NK-92 (cell line): Measurements from ENCODE around the gene ZNF366.
"Not testable (repeated sequence)": the region's sequence is repeated elsewhere in the genome, so short reads cannot be mapped to it uniquely, and the experiment has no call there.

Experiments used
- DNase-seq: peaks from one replicate; lab custom pipeline; 2025; ENCODE audit not compliant: unreplicated experiment; lab: John Stamatoyannopoulos, UW

ZNF366 gene

DNA sequence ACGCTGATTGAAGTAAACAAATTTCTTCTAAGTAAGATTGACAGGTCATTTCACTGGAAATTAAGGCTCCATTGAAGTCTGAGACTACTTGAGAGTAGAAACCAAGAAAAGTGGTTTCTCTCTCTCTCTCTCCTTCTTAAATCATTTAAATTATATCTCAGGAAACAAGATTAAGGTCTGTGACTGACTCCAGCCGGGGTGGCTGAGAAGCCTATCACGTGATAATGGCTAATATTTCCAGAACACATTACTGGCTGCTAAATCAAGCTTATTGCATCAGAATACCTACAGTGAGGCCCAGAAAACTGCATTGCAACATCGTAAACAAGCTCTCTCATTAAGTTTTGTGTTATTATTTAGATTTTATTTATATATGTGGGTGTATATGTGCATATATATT is 98.6 kb downstream of the ZNF366 start:
- DNase-seq = no peak

- no peak for DNase-seq
Measured at GRCh38 chr5:72408127-72408526, 99.1 kb downstream of the ZNF366 start.

GRCh38 chr5:72407541-72407940 is 99.7 kb downstream of the ZNF366 start:
- no peak for DNase-seq

GRCh38 chr5:72407078-72407477 is 100.1 kb downstream of the ZNF366 start:
- no peak for DNase-seq

DNA sequence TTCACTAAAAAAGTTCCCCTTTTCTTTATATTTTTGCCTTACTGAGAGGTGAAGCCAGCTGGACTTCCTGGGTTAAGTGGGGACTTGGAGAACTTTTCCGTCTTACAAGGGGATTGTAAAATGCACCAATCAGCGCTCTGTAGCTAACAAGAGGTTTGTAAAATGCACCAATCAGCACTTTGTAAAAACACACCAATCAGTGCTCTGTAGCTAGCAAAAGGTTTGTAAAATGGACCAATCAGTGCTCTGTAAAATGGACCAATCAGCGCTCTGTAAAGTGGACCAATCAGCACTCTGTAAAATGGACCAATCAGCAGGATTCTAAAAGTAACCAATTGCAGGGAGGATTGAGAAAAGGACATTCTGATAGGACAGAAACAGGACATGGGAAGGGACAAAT is 102.4 kb downstream of the ZNF366 start:
- not testable (repeated sequence) for DNase-seq

GRCh38 chr5:72402959-72403628 is 104.1 kb downstream of the ZNF366 start:
- DNase-seq = no peak

DNA sequence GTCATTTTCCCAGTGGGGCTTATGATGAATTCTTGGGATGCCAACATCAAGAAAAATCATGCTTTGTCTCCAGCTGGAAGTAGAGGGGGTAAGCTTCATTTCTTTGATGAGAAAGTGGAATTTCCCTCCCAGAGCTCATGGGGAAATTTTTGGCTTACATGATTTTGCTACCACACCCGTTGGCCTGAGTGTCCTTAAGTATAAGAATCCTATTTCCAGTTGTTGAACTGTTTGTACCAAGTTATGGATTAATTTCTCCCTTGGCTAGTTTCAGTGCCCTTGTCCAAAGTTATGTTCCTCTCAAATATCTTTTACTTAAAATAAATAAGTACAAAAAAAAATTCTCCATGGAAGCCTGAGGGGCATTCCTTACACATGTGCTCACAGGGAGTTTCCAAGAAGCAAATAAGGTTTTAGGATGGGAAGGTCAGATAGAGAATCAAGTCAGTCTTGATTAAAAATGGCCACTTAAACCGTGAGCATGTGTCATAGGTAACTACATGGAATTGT is 104.8 kb downstream of the ZNF366 start:
- no peak for DNase-seq

GRCh38 chr5:72400950-72401349 is 106.3 kb downstream of the ZNF366 start:
- no peak for DNase-seq

- no peak for DNase-seq
Measured at GRCh38 chr5:72397836-72398235, 109.4 kb downstream of the ZNF366 start.

DNA sequence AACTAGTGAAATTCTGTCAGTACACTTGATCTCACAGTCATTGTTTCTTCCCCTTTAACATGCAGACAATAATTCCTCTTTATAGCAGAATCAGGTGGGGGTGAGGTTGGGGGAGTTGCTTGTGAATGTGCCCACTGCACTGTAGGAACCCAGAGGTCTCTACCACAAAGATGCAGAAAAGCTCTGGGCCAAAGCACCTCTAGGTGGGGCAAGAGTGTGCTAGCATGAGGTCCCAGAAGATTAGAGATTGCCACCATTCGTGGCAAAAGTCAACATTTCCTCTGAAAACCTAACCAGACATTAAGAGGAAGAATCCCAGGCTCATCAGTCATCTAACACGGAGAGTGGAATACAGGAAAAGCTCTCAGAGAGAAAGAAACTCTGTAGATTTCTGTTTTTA is 112.5 kb downstream of the ZNF366 start:
- no peak for DNase-seq

GRCh38 chr5:72393052-72393451 is 114.2 kb downstream of the ZNF366 start:
- DNase-seq = no peak
